Uterus (tissue), 2 donors: Measurements from ENCODE around the gene STIMATE.

ENCODE experiments used
- CTCF ChIP-seq, 4 experiments: fragments of 200-600 bp in 2 of 4; fragments of 450-650 bp in 2 of 4; sonication (generic) in 2 of 4; IDR thresholded peaks; one replicate each; pipeline ENCODE4 v1.5.1; 2016 to 2019; ENCODE audit warnings: antibody characterized with exemption in 4 of 4, mild to moderate bottlenecking in 2 of 4, moderate library complexity in 1 of 4
- POLR2A ChIP-seq, 2 donors: fragments of 450-650 bp; IDR thresholded peaks; one replicate each; pipeline ENCODE4 v1.6.1; 2016; ENCODE audit warnings: antibody characterized with exemption in 2 of 2, mild to moderate bottlenecking in 1 of 2, moderate library complexity in 1 of 2

GRCh38 chr3:52847241-52847640 is 50.1 kb downstream of the STIMATE start:
- TF ChIP-seq CTCF (IDR thresholded peaks at IDR 0.05) (no peak), POLR2A (IDR thresholded peaks at IDR 0.05) (no peak)
